Hepatocyte (in vitro differentiated cells): Measurements from ENCODE around the gene PKD2L1.

ENCODE experiments used
- EZH2 ChIP-seq: fragments of 200-600 bp; sonication (generic); IDR thresholded peaks from 2 replicates; pipeline ENCODE4 v1.6.1; 2016; ENCODE audit warnings: antibody characterized with exemption, mild to moderate bottlenecking, borderline replicate concordance
- TF ChIP-seq, protein P1 (sequence below): fragments of 200-600 bp; sonication (generic); IDR thresholded peaks from 2 replicates; pipeline ENCODE4 v1.5.1; 2016; ENCODE audit warnings: antibody characterized with exemption, mild to moderate bottlenecking; ENCODE audit not compliant: poor library complexity

DNA sequence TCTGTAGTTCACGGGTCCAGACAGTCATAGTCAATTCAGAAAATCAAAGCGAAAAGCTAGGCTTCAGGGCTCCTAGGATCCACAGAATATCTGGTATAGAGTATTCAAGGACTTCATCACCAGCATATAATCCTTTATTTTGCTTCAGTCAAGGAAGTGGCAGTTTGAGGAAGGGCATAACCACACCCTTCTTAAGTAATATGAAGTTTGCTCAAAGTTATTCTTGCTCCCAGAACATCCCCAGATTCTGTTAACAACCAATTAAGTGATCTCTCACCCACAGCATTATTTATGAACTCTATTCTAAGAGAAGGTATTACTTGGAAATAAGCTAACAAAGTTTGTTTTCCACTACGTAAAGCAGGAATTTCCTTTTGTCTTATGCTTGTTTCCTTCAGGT is 75.8 kb downstream of the PKD2L1 start:
- TF ChIP-seq, protein P1, sequence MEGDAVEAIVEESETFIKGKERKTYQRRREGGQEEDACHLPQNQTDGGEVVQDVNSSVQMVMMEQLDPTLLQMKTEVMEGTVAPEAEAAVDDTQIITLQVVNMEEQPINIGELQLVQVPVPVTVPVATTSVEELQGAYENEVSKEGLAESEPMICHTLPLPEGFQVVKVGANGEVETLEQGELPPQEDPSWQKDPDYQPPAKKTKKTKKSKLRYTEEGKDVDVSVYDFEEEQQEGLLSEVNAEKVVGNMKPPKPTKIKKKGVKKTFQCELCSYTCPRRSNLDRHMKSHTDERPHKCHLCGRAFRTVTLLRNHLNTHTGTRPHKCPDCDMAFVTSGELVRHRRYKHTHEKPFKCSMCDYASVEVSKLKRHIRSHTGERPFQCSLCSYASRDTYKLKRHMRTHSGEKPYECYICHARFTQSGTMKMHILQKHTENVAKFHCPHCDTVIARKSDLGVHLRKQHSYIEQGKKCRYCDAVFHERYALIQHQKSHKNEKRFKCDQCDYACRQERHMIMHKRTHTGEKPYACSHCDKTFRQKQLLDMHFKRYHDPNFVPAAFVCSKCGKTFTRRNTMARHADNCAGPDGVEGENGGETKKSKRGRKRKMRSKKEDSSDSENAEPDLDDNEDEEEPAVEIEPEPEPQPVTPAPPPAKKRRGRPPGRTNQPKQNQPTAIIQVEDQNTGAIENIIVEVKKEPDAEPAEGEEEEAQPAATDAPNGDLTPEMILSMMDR: no peak
- no peak for TF ChIP-seq EZH2
